MM.1S (cell line): ENCODE measurements around the gene CCT5.

Experiments
- EZH2 ChIP-seq: fragments of 300-600 bp; sonication (generic); optimal IDR thresholded peaks from 2 replicates; pipeline ENCODE3; 2017; ENCODE audit warnings: low read depth, mild to moderate bottlenecking, antibody characterized with exemption, low read length, mixed read lengths
- TF ChIP-seq, protein P1 (sequence below): fragments of 300-600 bp; sonication (generic); IDR thresholded peaks from 2 replicates; pipeline ENCODE4 v1.5.1; 2016; ENCODE audit warnings: antibody characterized with exemption, low read length, mixed read lengths

- TF ChIP-seq, protein P1, sequence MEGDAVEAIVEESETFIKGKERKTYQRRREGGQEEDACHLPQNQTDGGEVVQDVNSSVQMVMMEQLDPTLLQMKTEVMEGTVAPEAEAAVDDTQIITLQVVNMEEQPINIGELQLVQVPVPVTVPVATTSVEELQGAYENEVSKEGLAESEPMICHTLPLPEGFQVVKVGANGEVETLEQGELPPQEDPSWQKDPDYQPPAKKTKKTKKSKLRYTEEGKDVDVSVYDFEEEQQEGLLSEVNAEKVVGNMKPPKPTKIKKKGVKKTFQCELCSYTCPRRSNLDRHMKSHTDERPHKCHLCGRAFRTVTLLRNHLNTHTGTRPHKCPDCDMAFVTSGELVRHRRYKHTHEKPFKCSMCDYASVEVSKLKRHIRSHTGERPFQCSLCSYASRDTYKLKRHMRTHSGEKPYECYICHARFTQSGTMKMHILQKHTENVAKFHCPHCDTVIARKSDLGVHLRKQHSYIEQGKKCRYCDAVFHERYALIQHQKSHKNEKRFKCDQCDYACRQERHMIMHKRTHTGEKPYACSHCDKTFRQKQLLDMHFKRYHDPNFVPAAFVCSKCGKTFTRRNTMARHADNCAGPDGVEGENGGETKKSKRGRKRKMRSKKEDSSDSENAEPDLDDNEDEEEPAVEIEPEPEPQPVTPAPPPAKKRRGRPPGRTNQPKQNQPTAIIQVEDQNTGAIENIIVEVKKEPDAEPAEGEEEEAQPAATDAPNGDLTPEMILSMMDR: no peak
- no peak for TF ChIP-seq EZH2
These were observed 36.2 kb downstream of the CCT5 start for GRCh38 chr5:10286162-10286861.
